Psoas muscle (tissue), 8 donors: ENCODE data around the gene UPK1B. TPM values are rescaled to one million over a fixed set of nuclear protein-coding genes. Genes with fewer than 3 reads are reported as not detected.

Source experiments
- ATAC-seq, 4 donors: fragments of 200-7000 bp; cut with Tn5 transposase; one replicate each; pipeline ENCODE4 v1.9.1; 2020; ENCODE audit warnings: moderate library complexity in 3 of 4, mild to moderate bottlenecking in 2 of 4
- DNase-seq, 2 donors: peaks; one replicate each; pipeline ENCODE4 v3.0.0-alpha.2; 2020
- H3K27ac ChIP-seq: fragments of 200-600 bp; one replicate; pipeline ENCODE4 v1.8.0; 2022
- H3K27me3 ChIP-seq, 3 donors: fragments of 200-600 bp in 1 of 3; one replicate each; pipeline versions ENCODE4 v1.6.1 to v1.8.0; 2013 to 2022; ENCODE audit warnings: low read length in 2 of 3, mild to moderate bottlenecking in 2 of 3, moderate library complexity in 1 of 3; ENCODE audit not compliant: insufficient read depth in 3 of 3
- H3K36me3 ChIP-seq, 2 donors: fragments of 200-600 bp in 1 of 2; one replicate each; pipeline versions ENCODE4 v1.6.1 to v1.8.0; 2013 to 2022; ENCODE audit warnings: low read depth in 1 of 2, mild to moderate bottlenecking in 1 of 2, moderate library complexity in 1 of 2; ENCODE audit not compliant: insufficient read depth in 1 of 2
- H3K4me1 ChIP-seq: fragments of 200-600 bp; one replicate; pipeline ENCODE4 v1.8.0; 2022
- H3K4me3 ChIP-seq: fragments of 200-600 bp; one replicate; pipeline ENCODE4 v1.8.0; 2022; ENCODE audit warnings: mild to moderate bottlenecking
- H3K9me3 ChIP-seq: fragments of 200-600 bp; one replicate; pipeline ENCODE4 v1.8.0; 2022
- CTCF ChIP-seq: fragments of 200-600 bp; IDR thresholded peaks from one replicate; pipeline ENCODE4 v1.8.0; 2022; ENCODE audit warnings: antibody characterized with exemption
- WGBS, 3 donors: extraction: QIAGEN DNeasy Blood & Tissue Kit; methylation state at CpG; one replicate each; pipeline versions ENCODE4 v1.1.6 to v1.1.7; 2013; 5-methylcytosine and 5-hydroxymethylcytosine counted together
- intact Hi-C, 2 donors: fragments of 100-400 bp; cut with DNase I; formaldehyde crosslinking; loops; one replicate each; pipeline versions ENCODE4 v1.11.0 to v1.14.2; 2022
- polyA plus RNA-seq, 3 donors: library from polyadenylated mRNA; stranded (reverse); fragments of 200-250 nt; gene quantifications; one replicate each; pipeline ENCODE4 v1.2.3, GENCODE V29; 2013
- total RNA-seq, 4 donors: library from RNA; stranded (reverse); fragmentation: NEBNext Ultra II Directional in 2 of 4; extraction: Animal tissue kit (Norgen Biotek cat#: 25700) in 2 of 4; gene quantifications; one replicate each; pipeline versions ENCODE4 v1.2.1 to v1.2.4, GENCODE V29; 2021 to 2023
- donor health status: healthy with polysubstance abuse.
- donor health status: DM: no; HTN: no; CAD: no; lungs with moderate emphysema.
- donor health status: Bipolar disorder and iron deficiency.
- donor health status: healthy.
- donor health status: DM: yes; HTN: yes; CAD: no.
- donor health status: DM: no; HTN: no; CAD: no.
- donor health status: DM: no; HTN: no; CAD: no.
- donor health status: DM: yes; HTN: yes; CAD: no.

UPK1B gene
- total and polyA plus RNA-seq, 7 donors = 0.03 to 0.06 (median 0.05) TPM; not detected in 4

- peaks cover 0 to 78% of the 10 kb centered on the region in 2 donors for H3K36me3 ChIP-seq
These were observed 55.2 kb downstream of the UPK1B start for GRCh38 chr3:119228373-119229145.

GRCh38 chr3:119229190-119229589 is 55.8 kb downstream of the UPK1B start:
- no peak for DNase-seq
- Histone ChIP-seq H3K9me3 (no peaks in the 10 kb centered on the region), H3K27me3 (no peaks in the 10 kb centered on the region), H3K36me3 (peaks cover 0 to 75% of the 10 kb centered on the region in 2 donors), H3K27ac (no peak overlapping the region), H3K4me1 (no peaks in the 10 kb centered on the region), H3K4me3 (no peak overlapping the region)
- WGBS, 3 donors = 70 to 92% (median 70%) methylated on average over 7 of the region's 7 CpGs
- intact Hi-C loops = no loop called here
- TF ChIP-seq CTCF = no peak
- no peak for ATAC-seq

More at GRCh38 chr3:119228373-119229145, 55.2 kb downstream of the UPK1B start:
- DNase-seq (no peak), ATAC-seq (no peak)
- intact Hi-C loops = no loop called here
- Histone ChIP-seq H3K9me3 (no peaks in the 10 kb centered on the region), H3K4me1 (no peaks in the 10 kb centered on the region), H3K4me3 (no peak overlapping the region), H3K27me3 (no peaks in the 10 kb centered on the region), H3K27ac (no peak overlapping the region)
- no peak for TF ChIP-seq CTCF
- 96 to 99% (median 96%) methylated on average over 2 of the region's 2 CpGs for WGBS, 3 donors

GRCh38 chr3:119230071-119230470 is 56.7 kb downstream of the UPK1B start:
- ATAC-seq (no peak), DNase-seq (no peak)
- Histone ChIP-seq H3K4me3 (no peak overlapping the region), H3K9me3 (no peaks in the 10 kb centered on the region), H3K36me3 (peaks cover 0 to 73% of the 10 kb centered on the region in 2 donors), H3K4me1 (no peaks in the 10 kb centered on the region), H3K27me3 (no peaks in the 10 kb centered on the region), H3K27ac (no peak overlapping the region)
- intact Hi-C loops = loop anchor here in 1 of 2 donors (10.0 kb wide), 1 partner anchor 345 kb away; no protein-coding TSS in a partner anchor
- no peak for TF ChIP-seq CTCF
- 88 to 94% (median 92%) methylated on average over 7 of the region's 7 CpGs for WGBS, 3 donors

GRCh38 chr3:119230745-119231144 is 57.3 kb downstream of the UPK1B start:
- ATAC-seq = no peak
- H3K9me3 ChIP-seq = no peaks in the 10 kb centered on the region
- no peak overlapping the region for H3K4me3 ChIP-seq
- H3K27me3 ChIP-seq = no peaks in the 10 kb centered on the region
- intact Hi-C loops = loop anchor here in 1 of 2 donors (10.0 kb wide), 1 partner anchor 346 kb away; no protein-coding TSS in a partner anchor
- DNase-seq = no peak
- no peak overlapping the region for H3K27ac ChIP-seq
- no peak for TF ChIP-seq CTCF
- H3K4me1 ChIP-seq = no peaks in the 10 kb centered on the region
- H3K36me3 ChIP-seq = peaks cover 0 to 73% of the 10 kb centered on the region in 2 donors
